Ishikawa (cell line): ENCODE data around the gene DBN1.

Experiments used
- EP300 ChIP-seq: IDR thresholded peaks from 2 replicates; pipeline ENCODE4 v1.6.1; 2012; ENCODE audit warnings: borderline replicate concordance
- NFIC ChIP-seq: IDR thresholded peaks from 2 replicates; pipeline ENCODE4 v1.6.1; 2012
- RAD21 ChIP-seq: IDR thresholded peaks from 2 replicates; pipeline ENCODE4 v1.6.1; 2012; ENCODE audit warnings: low read depth
- TAF1 ChIP-seq: IDR thresholded peaks from 2 replicates; pipeline ENCODE4 v1.6.1; 2012; ENCODE audit warnings: low read depth, mild to moderate bottlenecking
- YY1 ChIP-seq: IDR thresholded peaks from 2 replicates; pipeline ENCODE4 v1.6.1; 2012; ENCODE audit warnings: low read depth
- ZBTB7A ChIP-seq: IDR thresholded peaks from 2 replicates; pipeline ENCODE4 v1.6.1; 2012; ENCODE audit warnings: low read depth
- TF ChIP-seq, protein P1 (sequence below): IDR thresholded peaks from 2 replicates; pipeline ENCODE4 v1.6.1; 2012; ENCODE audit warnings: low read depth, mild to moderate bottlenecking
- TF ChIP-seq, protein P2 (sequence below): IDR thresholded peaks from 2 replicates; pipeline ENCODE4 v1.6.1; 2012

DNA sequence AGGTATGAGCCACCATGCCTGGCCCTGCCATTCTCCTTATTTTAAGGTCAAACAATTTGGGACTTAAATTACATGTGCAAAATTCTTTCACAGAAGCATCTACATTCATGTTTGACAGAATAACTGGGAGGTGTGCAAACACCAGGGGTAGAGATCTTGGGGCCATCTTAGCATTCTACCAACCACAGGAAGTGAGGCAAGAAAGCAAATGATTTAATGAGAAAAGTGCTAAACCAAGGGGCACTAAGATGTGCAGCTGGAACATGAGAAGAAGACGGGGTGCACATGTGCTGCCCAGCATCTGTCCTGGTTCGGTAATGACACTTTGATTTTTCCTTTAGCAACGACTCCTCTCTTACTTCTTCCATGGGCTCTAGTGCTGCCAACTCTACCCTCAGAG is 62.9 kb downstream of the DBN1 start:
- TF ChIP-seq EP300 (no peak), TAF1 (no peak), RAD21 (no peak), YY1 (no peak), NFIC (no peak), ZBTB7A (no peak)
- TF ChIP-seq, protein P1, sequence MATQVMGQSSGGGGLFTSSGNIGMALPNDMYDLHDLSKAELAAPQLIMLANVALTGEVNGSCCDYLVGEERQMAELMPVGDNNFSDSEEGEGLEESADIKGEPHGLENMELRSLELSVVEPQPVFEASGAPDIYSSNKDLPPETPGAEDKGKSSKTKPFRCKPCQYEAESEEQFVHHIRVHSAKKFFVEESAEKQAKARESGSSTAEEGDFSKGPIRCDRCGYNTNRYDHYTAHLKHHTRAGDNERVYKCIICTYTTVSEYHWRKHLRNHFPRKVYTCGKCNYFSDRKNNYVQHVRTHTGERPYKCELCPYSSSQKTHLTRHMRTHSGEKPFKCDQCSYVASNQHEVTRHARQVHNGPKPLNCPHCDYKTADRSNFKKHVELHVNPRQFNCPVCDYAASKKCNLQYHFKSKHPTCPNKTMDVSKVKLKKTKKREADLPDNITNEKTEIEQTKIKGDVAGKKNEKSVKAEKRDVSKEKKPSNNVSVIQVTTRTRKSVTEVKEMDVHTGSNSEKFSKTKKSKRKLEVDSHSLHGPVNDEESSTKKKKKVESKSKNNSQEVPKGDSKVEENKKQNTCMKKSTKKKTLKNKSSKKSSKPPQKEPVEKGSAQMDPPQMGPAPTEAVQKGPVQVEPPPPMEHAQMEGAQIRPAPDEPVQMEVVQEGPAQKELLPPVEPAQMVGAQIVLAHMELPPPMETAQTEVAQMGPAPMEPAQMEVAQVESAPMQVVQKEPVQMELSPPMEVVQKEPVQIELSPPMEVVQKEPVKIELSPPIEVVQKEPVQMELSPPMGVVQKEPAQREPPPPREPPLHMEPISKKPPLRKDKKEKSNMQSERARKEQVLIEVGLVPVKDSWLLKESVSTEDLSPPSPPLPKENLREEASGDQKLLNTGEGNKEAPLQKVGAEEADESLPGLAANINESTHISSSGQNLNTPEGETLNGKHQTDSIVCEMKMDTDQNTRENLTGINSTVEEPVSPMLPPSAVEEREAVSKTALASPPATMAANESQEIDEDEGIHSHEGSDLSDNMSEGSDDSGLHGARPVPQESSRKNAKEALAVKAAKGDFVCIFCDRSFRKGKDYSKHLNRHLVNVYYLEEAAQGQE: no peak
- TF ChIP-seq, protein P2, sequence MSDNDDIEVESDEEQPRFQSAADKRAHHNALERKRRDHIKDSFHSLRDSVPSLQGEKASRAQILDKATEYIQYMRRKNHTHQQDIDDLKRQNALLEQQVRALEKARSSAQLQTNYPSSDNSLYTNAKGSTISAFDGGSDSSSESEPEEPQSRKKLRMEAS: no peak
